Erythroblast (primary cell): ENCODE measurements around the gene TES.

Experiments used
- GATA1 ChIP-seq: IDR thresholded peaks from 2 replicates; pipeline ENCODE4 v1.6.1; 2011; ENCODE audit warnings: low read depth, mild to moderate bottlenecking, control low read depth, low read length, moderate library complexity
- POLR2A ChIP-seq: IDR thresholded peaks from 2 replicates; pipeline ENCODE4 v1.6.1; 2011; ENCODE audit warnings: mild to moderate bottlenecking, low read length

DNA sequence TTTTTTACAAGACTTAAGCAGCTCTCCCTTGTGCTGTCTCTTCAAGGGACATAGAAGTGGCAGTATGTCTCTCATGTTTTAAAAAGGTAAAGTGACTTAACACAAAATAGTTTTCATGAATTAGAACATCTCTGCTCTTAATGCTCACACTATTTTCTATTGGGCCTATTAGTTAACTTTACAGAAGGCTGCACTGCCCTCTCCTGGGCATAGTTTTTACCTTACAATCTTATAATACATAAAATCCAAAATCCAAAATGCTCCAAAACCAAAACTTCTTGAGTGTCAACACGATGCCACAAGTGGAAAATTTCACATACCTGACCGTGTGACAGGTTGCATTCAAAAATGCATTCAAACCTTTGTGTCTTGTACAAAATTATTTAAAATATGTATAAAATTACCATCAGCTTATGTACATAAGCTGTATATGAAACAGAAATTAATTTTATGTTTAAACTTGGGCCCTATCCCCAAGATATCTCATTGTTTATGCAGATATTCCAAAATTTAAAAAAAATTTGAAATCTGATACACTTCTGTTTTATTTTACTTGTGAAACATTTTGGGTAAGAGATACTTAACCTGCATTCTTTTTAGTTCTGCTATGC is 25.8 kb downstream of the TES start:
- TF ChIP-seq POLR2A (no peak), GATA1 (no peak)
